Measurements from ENCODE around the gene BEGAIN.

Gene BEGAIN

GRCh38 chr14:100558226-100558625 is 29.0 kb downstream of the BEGAIN start:
- peaks cover 7% of the 10 kb centered on the region for H3K4me1 ChIP-seq (ENCODE audit: control insufficient read depth, insufficient read depth, low read length)
- WGBS, 2 experiments, result 93% methylated on average over 11 of the region's 11 CpGs
- H3K27me3 ChIP-seq (ENCODE audit: control insufficient read depth, insufficient read depth, low read length, poor library complexity, severe bottlenecking), result no peaks in the 10 kb centered on the region

GRCh38 chr14:100557658-100558057 is 29.6 kb downstream of the BEGAIN start:
- no peaks in the 10 kb centered on the region for H3K9me3 ChIP-seq (ENCODE audit: control insufficient read depth, low read length)
- no peaks in the 10 kb centered on the region for H3K36me3 ChIP-seq (ENCODE audit: control insufficient read depth, insufficient read depth, low read length)
- no peak overlapping the region for H3K27ac ChIP-seq (ENCODE audit: insufficient read depth, low read depth, low read length, poor library complexity, severe bottlenecking)
- no peaks in the 10 kb centered on the region for H3K27me3 ChIP-seq (ENCODE audit: control insufficient read depth, insufficient read depth, low read length, poor library complexity, severe bottlenecking)
- H3K4me1 ChIP-seq (ENCODE audit: control insufficient read depth, insufficient read depth, low read length), result peaks cover 7% of the 10 kb centered on the region
- WGBS, 2 experiments, result 83 to 85% methylated on average over 11 of the region's 11 CpGs
- H3K4me3 ChIP-seq (ENCODE audit: insufficient read depth, low read depth, low read length), result no peak overlapping the region

More at GRCh38 chr14:100558226-100558625, 29.0 kb downstream of the BEGAIN start:
- Histone ChIP-seq H3K4me3 (ENCODE audit: insufficient read depth, low read depth, low read length) (no peak overlapping the region), H3K27ac (ENCODE audit: insufficient read depth, low read depth, low read length, poor library complexity, severe bottlenecking) (no peak overlapping the region), H3K9me3 (ENCODE audit: control insufficient read depth, low read length) (no peaks in the 10 kb centered on the region), H3K36me3 (ENCODE audit: control insufficient read depth, insufficient read depth, low read length) (no peaks in the 10 kb centered on the region)

GRCh38 chr14:100556936-100557505 is 30.2 kb downstream of the BEGAIN start:
- H3K9me3 ChIP-seq (ENCODE audit: control insufficient read depth, low read length), result no peaks in the 10 kb centered on the region
- H3K4me3 ChIP-seq (ENCODE audit: insufficient read depth, low read depth, low read length), result no peak overlapping the region
- H3K27me3 ChIP-seq (ENCODE audit: control insufficient read depth, insufficient read depth, low read length, poor library complexity, severe bottlenecking), result no peaks in the 10 kb centered on the region
- no peaks in the 10 kb centered on the region for H3K36me3 ChIP-seq (ENCODE audit: control insufficient read depth, insufficient read depth, low read length)
- no peak overlapping the region for H3K27ac ChIP-seq (ENCODE audit: insufficient read depth, low read depth, low read length, poor library complexity, severe bottlenecking)
- 84 to 85% methylated on average over 22 of the region's 22 CpGs for WGBS, 2 experiments
- peaks cover 7% of the 10 kb centered on the region for H3K4me1 ChIP-seq (ENCODE audit: control insufficient read depth, insufficient read depth, low read length)

- Histone ChIP-seq H3K4me3 (ENCODE audit: insufficient read depth, low read depth, low read length) (no peak overlapping the region), H3K36me3 (ENCODE audit: control insufficient read depth, insufficient read depth, low read length) (no peaks in the 10 kb centered on the region), H3K4me1 (ENCODE audit: control insufficient read depth, insufficient read depth, low read length) (peaks cover 7% of the 10 kb centered on the region), H3K27ac (ENCODE audit: insufficient read depth, low read depth, low read length, poor library complexity, severe bottlenecking) (no peak overlapping the region), H3K9me3 (ENCODE audit: control insufficient read depth, low read length) (no peaks in the 10 kb centered on the region), H3K27me3 (ENCODE audit: control insufficient read depth, insufficient read depth, low read length, poor library complexity, severe bottlenecking) (no peaks in the 10 kb centered on the region)
- 71 to 74% methylated on average over 12 of the region's 12 CpGs for WGBS, 2 experiments
Measured at GRCh38 chr14:100556140-100556475, 31.1 kb downstream of the BEGAIN start.

GRCh38 chr14:100555436-100556139 is 31.6 kb downstream of the BEGAIN start:
- Histone ChIP-seq H3K4me1 (ENCODE audit: control insufficient read depth, insufficient read depth, low read length) (peaks cover 7% of the 10 kb centered on the region), H3K9me3 (ENCODE audit: control insufficient read depth, low read length) (no peaks in the 10 kb centered on the region), H3K27me3 (ENCODE audit: control insufficient read depth, insufficient read depth, low read length, poor library complexity, severe bottlenecking) (no peaks in the 10 kb centered on the region), H3K27ac (ENCODE audit: insufficient read depth, low read depth, low read length, poor library complexity, severe bottlenecking) (no peak overlapping the region), H3K36me3 (ENCODE audit: control insufficient read depth, insufficient read depth, low read length) (no peaks in the 10 kb centered on the region), H3K4me3 (ENCODE audit: insufficient read depth, low read depth, low read length) (no peak overlapping the region)
- 50 to 56% methylated on average over 24 of the region's 24 CpGs for WGBS, 2 experiments

GRCh38 chr14:100554696-100555320 is 32.4 kb downstream of the BEGAIN start:
- peaks cover 7% of the 10 kb centered on the region for H3K4me1 ChIP-seq (ENCODE audit: control insufficient read depth, insufficient read depth, low read length)
- WGBS, 2 experiments, result 90% methylated on average over 17 of the region's 17 CpGs
- no peak overlapping the region for H3K27ac ChIP-seq (ENCODE audit: insufficient read depth, low read depth, low read length, poor library complexity, severe bottlenecking)
- H3K27me3 ChIP-seq (ENCODE audit: control insufficient read depth, insufficient read depth, low read length, poor library complexity, severe bottlenecking), result no peaks in the 10 kb centered on the region
- H3K36me3 ChIP-seq (ENCODE audit: control insufficient read depth, insufficient read depth, low read length), result no peaks in the 10 kb centered on the region
- no peaks in the 10 kb centered on the region for H3K9me3 ChIP-seq (ENCODE audit: control insufficient read depth, low read length)
- H3K4me3 ChIP-seq (ENCODE audit: insufficient read depth, low read depth, low read length), result no peak overlapping the region

GRCh38 chr14:100554082-100554677 is 33.0 kb downstream of the BEGAIN start:
- no peak overlapping the region for H3K4me3 ChIP-seq (ENCODE audit: insufficient read depth, low read depth, low read length)
- H3K9me3 ChIP-seq (ENCODE audit: control insufficient read depth, low read length), result no peaks in the 10 kb centered on the region
- peaks cover 7% of the 10 kb centered on the region for H3K4me1 ChIP-seq (ENCODE audit: control insufficient read depth, insufficient read depth, low read length)
- no peaks in the 10 kb centered on the region for H3K36me3 ChIP-seq (ENCODE audit: control insufficient read depth, insufficient read depth, low read length)
- 81 to 84% methylated on average over 19 of the region's 19 CpGs for WGBS, 2 experiments
- H3K27ac ChIP-seq (ENCODE audit: insufficient read depth, low read depth, low read length, poor library complexity, severe bottlenecking), result no peak overlapping the region
- H3K27me3 ChIP-seq (ENCODE audit: control insufficient read depth, insufficient read depth, low read length, poor library complexity, severe bottlenecking), result no peaks in the 10 kb centered on the region

GRCh38 chr14:100553471-100553870 is 33.7 kb downstream of the BEGAIN start:
- Histone ChIP-seq H3K27me3 (ENCODE audit: control insufficient read depth, insufficient read depth, low read length, poor library complexity, severe bottlenecking) (no peaks in the 10 kb centered on the region), H3K9me3 (ENCODE audit: control insufficient read depth, low read length) (no peaks in the 10 kb centered on the region), H3K4me1 (ENCODE audit: control insufficient read depth, insufficient read depth, low read length) (peaks cover 7% of the 10 kb centered on the region), H3K4me3 (ENCODE audit: insufficient read depth, low read depth, low read length) (no peak overlapping the region), H3K36me3 (ENCODE audit: control insufficient read depth, insufficient read depth, low read length) (no peaks in the 10 kb centered on the region), H3K27ac (ENCODE audit: insufficient read depth, low read depth, low read length, poor library complexity, severe bottlenecking) (no peak overlapping the region)
- WGBS, 2 experiments, result 90 to 92% methylated on average over 5 of the region's 5 CpGs

- Histone ChIP-seq H3K4me3 (ENCODE audit: insufficient read depth, low read depth, low read length) (no peak overlapping the region), H3K27me3 (ENCODE audit: control insufficient read depth, insufficient read depth, low read length, poor library complexity, severe bottlenecking) (peaks cover 7% of the 10 kb centered on the region), H3K27ac (ENCODE audit: insufficient read depth, low read depth, low read length, poor library complexity, severe bottlenecking) (no peak overlapping the region), H3K4me1 (ENCODE audit: control insufficient read depth, insufficient read depth, low read length) (peaks cover 7% of the 10 kb centered on the region), H3K9me3 (ENCODE audit: control insufficient read depth, low read length) (no peaks in the 10 kb centered on the region), H3K36me3 (ENCODE audit: control insufficient read depth, insufficient read depth, low read length) (no peaks in the 10 kb centered on the region)
- 92 to 93% methylated on average over 16 of the region's 16 CpGs for WGBS, 2 experiments
Measured at GRCh38 chr14:100552524-100553125, 34.6 kb downstream of the BEGAIN start.

GRCh38 chr14:100551056-100551455 is 36.2 kb downstream of the BEGAIN start:
- WGBS, 2 experiments, result 91 to 93% methylated on average over 11 of the region's 11 CpGs
- Histone ChIP-seq H3K4me1 (ENCODE audit: control insufficient read depth, insufficient read depth, low read length) (peaks cover 11% of the 10 kb centered on the region), H3K4me3 (ENCODE audit: insufficient read depth, low read depth, low read length) (no peak overlapping the region), H3K27me3 (ENCODE audit: control insufficient read depth, insufficient read depth, low read length, poor library complexity, severe bottlenecking) (peaks cover 19% of the 10 kb centered on the region), H3K36me3 (ENCODE audit: control insufficient read depth, insufficient read depth, low read length) (no peaks in the 10 kb centered on the region), H3K9me3 (ENCODE audit: control insufficient read depth, low read length) (no peaks in the 10 kb centered on the region), H3K27ac (ENCODE audit: insufficient read depth, low read depth, low read length, poor library complexity, severe bottlenecking) (no peak overlapping the region)

Measured in ectodermal cell (in vitro differentiated cells).